Mucosa of stomach (tissue), 1 donor: ENCODE data around the gene KIFBP.
A peak's percentile ranks its signal among the peaks of the same experiment; 100 is the strongest.
"Not testable (repeated sequence)": the region's sequence is repeated elsewhere in the genome, so short reads cannot be mapped to it uniquely, and the experiment has no call there.

ENCODE experiments used
- H3K27me3 ChIP-seq: one replicate; pipeline ENCODE4 v1.7.0; 2013; ENCODE audit warnings: mild to moderate bottlenecking, low read length; ENCODE audit not compliant: control insufficient read depth, insufficient read depth
- H3K36me3 ChIP-seq: one replicate; pipeline ENCODE4 v1.7.0; 2013; ENCODE audit warnings: low read length; ENCODE audit not compliant: control insufficient read depth, insufficient read depth
- H3K4me1 ChIP-seq: one replicate; pipeline ENCODE4 v1.7.0; 2013; ENCODE audit warnings: mild to moderate bottlenecking, low read length; ENCODE audit not compliant: control insufficient read depth, insufficient read depth
- H3K4me3 ChIP-seq: one replicate; pipeline ENCODE4 v1.7.0; 2013; ENCODE audit warnings: low read length
- H3K9ac ChIP-seq: one replicate; pipeline ENCODE4 v1.7.0; 2013; ENCODE audit warnings: mild to moderate bottlenecking, low read length, moderate library complexity
- H3K9me3 ChIP-seq: one replicate; pipeline ENCODE4 v1.7.0; 2013; ENCODE audit warnings: mild to moderate bottlenecking, low read length, moderate library complexity; ENCODE audit not compliant: control insufficient read depth
- donor health status: Pancreatic carcinoma.

The KIFBP gene

GRCh38 chr10:68988530-68989316 is at the start of gene KIFBP:
Gene KIFBP, plus strand, starts transcription at chr10:68988803. Its CDS starts 30 bp downstream, at chr10:68988833.
- H3K36me3 ChIP-seq: no peaks in the 10 kb centered on the region
- peak within 1 kb of the TSS; percentile 63 for H3K4me3 ChIP-seq
- no peaks in the 10 kb centered on the region for H3K27me3 ChIP-seq
- peaks cover 10% of the 10 kb centered on the region for H3K4me1 ChIP-seq
- no peaks in the 10 kb centered on the region for H3K9me3 ChIP-seq
- H3K9ac ChIP-seq: peak within 1 kb of the TSS; percentile 71

- H3K4me3 ChIP-seq: no peak overlapping the region
- no peaks in the 10 kb centered on the region for H3K27me3 ChIP-seq
- H3K4me1 ChIP-seq: no peaks in the 10 kb centered on the region
- no peaks in the 10 kb centered on the region for H3K36me3 ChIP-seq
- no peak overlapping the region for H3K9ac ChIP-seq
- H3K9me3 ChIP-seq: no peaks in the 10 kb centered on the region
Measured at GRCh38 chr10:68938884-68939283, 49.7 kb upstream of the KIFBP start.

GRCh38 chr10:68940917-68941316 is 47.7 kb upstream of the KIFBP start:
- not testable (repeated sequence) for H3K36me3 ChIP-seq, H3K9me3 ChIP-seq, H3K4me3 ChIP-seq, H3K4me1 ChIP-seq, H3K9ac ChIP-seq, H3K27me3 ChIP-seq

- no peak overlapping the region for H3K4me3 ChIP-seq
- no peaks in the 10 kb centered on the region for H3K27me3 ChIP-seq
- no peaks in the 10 kb centered on the region for H3K9me3 ChIP-seq
- no peak overlapping the region for H3K9ac ChIP-seq
- no peaks in the 10 kb centered on the region for H3K4me1 ChIP-seq
- H3K36me3 ChIP-seq: peaks cover 6% of the 10 kb centered on the region
Measured at GRCh38 chr10:68950598-68950997, 38.0 kb upstream of the KIFBP start.

- Histone ChIP-seq H3K27me3 (no peaks in the 10 kb centered on the region), H3K4me1 (peaks cover 7% of the 10 kb centered on the region), H3K4me3 (no peak overlapping the region), H3K9ac (no peak overlapping the region), H3K9me3 (no peaks in the 10 kb centered on the region), H3K36me3 (no peaks in the 10 kb centered on the region)
Measured at GRCh38 chr10:68954904-68955303, 33.7 kb upstream of the KIFBP start.

- H3K4me1 ChIP-seq: peaks cover 7% of the 10 kb centered on the region
- H3K36me3 ChIP-seq: no peaks in the 10 kb centered on the region
- H3K9me3 ChIP-seq: no peaks in the 10 kb centered on the region
- H3K27me3 ChIP-seq: no peaks in the 10 kb centered on the region
- H3K4me3 ChIP-seq: peak overlapping the region; percentile 47
- peak overlapping the region; percentile 54 for H3K9ac ChIP-seq
Measured at GRCh38 chr10:68955355-68955831, 33.2 kb upstream of the KIFBP start.

- H3K27me3 ChIP-seq: no peaks in the 10 kb centered on the region
- peaks cover 7% of the 10 kb centered on the region for H3K4me1 ChIP-seq
- no peaks in the 10 kb centered on the region for H3K9me3 ChIP-seq
- H3K4me3 ChIP-seq: peak within 1 kb of the TSS; percentile 47
- H3K9ac ChIP-seq: peak within 1 kb of the TSS; percentile 54
- no peaks in the 10 kb centered on the region for H3K36me3 ChIP-seq
Measured at GRCh38 chr10:68955832-68956532, 32.6 kb upstream of the KIFBP start, which contains the start of gene DDX21. Gene DDX21, plus strand, starts transcription at chr10:68956170. Its CDS starts 56 bp downstream, at chr10:68956226.

GRCh38 chr10:68957284-68957615 is 31.4 kb upstream of the KIFBP start:
- H3K9me3 ChIP-seq: no peaks in the 10 kb centered on the region
- H3K36me3 ChIP-seq: no peaks in the 10 kb centered on the region
- H3K4me1 ChIP-seq: peaks cover 7% of the 10 kb centered on the region
- peak overlapping the region; percentile 47 for H3K4me3 ChIP-seq
- H3K27me3 ChIP-seq: no peaks in the 10 kb centered on the region
- H3K9ac ChIP-seq: peak overlapping the region; percentile 54

- no peaks in the 10 kb centered on the region for H3K9me3 ChIP-seq
- H3K9ac ChIP-seq: peak overlapping the region; percentile 54
- peaks cover 7% of the 10 kb centered on the region for H3K4me1 ChIP-seq
- H3K4me3 ChIP-seq: peak overlapping the region; percentile 47
- no peaks in the 10 kb centered on the region for H3K27me3 ChIP-seq
- H3K36me3 ChIP-seq: no peaks in the 10 kb centered on the region
Measured at GRCh38 chr10:68957654-68958053, 30.9 kb upstream of the KIFBP start.

GRCh38 chr10:68959695-68960527 is 28.7 kb upstream of the KIFBP start:
- Histone ChIP-seq H3K9me3 (no peaks in the 10 kb centered on the region), H3K36me3 (no peaks in the 10 kb centered on the region), H3K9ac (no peak overlapping the region), H3K27me3 (no peaks in the 10 kb centered on the region), H3K4me1 (peaks cover 7% of the 10 kb centered on the region), H3K4me3 (no peak overlapping the region)

- H3K27me3 ChIP-seq: no peaks in the 10 kb centered on the region
- H3K4me1 ChIP-seq: no peaks in the 10 kb centered on the region
- H3K9ac ChIP-seq: no peak overlapping the region
- no peaks in the 10 kb centered on the region for H3K9me3 ChIP-seq
- no peak overlapping the region for H3K4me3 ChIP-seq
- H3K36me3 ChIP-seq: peaks cover 4% of the 10 kb centered on the region
Measured at GRCh38 chr10:68963151-68963550, 25.5 kb upstream of the KIFBP start.

- H3K4me1 ChIP-seq: no peaks in the 10 kb centered on the region
- H3K9ac ChIP-seq: no peak overlapping the region
- H3K4me3 ChIP-seq: no peak overlapping the region
- H3K27me3 ChIP-seq: no peaks in the 10 kb centered on the region
- no peaks in the 10 kb centered on the region for H3K9me3 ChIP-seq
- H3K36me3 ChIP-seq: peaks cover 6% of the 10 kb centered on the region
Measured at GRCh38 chr10:68973975-68974374, 14.6 kb upstream of the KIFBP start.
